GM19043 (cell line): ENCODE results near the gene SERPINA5.

Source experiments
- ATAC-seq: cut with Tn5 transposase; IDR thresholded peaks from one replicate; pipeline ENCODE4 v1.9.1; 2021; ENCODE audit warnings: low read depth; ENCODE audit not compliant: unreplicated experiment

Gene SERPINA5

GRCh38 chr14:94548999-94549985, 31.9 kb upstream of the SERPINA5 start:
- ATAC-seq = no peak

GRCh38 chr14:94550041-94550440, 31.2 kb upstream of the SERPINA5 start:
- no peak for ATAC-seq

DNA sequence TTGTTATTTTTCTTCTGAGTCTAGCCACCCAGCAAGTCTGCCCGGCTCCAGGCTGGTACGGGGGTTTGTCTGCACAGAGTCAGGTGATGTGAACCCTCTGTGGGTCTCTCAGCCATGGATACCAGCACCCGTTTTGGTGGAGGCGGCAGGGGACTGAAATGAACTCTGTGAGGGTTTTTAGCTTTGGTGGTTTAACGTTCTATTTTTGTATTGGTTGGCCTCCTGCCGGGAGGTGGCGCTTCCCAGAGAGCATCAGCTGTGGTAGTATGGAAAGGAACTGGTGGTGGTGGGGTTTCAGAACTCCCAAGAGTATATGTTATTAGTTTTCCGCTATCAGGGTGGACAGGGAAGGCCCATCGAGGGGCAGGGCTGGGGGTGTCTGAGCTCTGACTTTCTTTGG, 25.2 kb upstream of the SERPINA5 start:
- no peak for ATAC-seq

DNA sequence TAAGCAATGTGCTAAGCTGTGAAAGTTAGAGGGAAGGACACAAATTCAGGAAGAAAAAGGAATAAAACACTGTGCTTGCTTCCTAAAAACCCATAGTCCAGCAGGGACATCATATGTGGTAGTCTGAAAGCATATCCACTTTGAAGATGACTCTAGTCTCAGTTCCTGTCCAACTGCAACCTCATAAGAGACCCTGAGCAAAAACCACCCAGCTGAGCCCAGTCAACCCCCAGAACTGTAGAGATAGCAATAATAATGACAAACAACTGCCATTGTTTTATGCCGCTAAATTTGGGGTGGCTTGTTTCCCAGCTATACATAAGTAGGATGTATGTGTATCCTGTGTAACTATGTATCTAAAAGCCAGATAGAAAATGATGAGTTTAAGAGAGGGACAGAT, 23.9 kb upstream of the SERPINA5 start:
- no peak for ATAC-seq

DNA sequence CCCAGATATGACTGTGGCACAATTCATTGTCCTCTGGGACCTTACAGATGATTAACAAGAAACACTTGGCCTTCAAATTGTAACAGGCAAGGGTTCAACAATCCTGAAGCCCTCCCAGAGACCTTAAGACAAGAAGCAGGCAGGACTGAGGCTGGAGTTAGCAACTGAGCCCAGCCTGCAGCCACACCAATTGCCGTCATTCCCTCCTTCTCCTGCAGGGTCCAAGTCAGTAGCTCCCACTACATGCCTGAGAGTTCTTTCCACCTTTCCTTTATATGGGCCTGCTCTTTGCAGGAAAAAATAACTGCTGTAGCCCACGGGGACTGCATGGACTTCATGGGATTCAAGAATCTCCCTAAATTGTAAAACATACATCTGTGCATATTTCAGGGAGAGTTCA, 22.4 kb upstream of the SERPINA5 start:
- ATAC-seq = no peak

DNA sequence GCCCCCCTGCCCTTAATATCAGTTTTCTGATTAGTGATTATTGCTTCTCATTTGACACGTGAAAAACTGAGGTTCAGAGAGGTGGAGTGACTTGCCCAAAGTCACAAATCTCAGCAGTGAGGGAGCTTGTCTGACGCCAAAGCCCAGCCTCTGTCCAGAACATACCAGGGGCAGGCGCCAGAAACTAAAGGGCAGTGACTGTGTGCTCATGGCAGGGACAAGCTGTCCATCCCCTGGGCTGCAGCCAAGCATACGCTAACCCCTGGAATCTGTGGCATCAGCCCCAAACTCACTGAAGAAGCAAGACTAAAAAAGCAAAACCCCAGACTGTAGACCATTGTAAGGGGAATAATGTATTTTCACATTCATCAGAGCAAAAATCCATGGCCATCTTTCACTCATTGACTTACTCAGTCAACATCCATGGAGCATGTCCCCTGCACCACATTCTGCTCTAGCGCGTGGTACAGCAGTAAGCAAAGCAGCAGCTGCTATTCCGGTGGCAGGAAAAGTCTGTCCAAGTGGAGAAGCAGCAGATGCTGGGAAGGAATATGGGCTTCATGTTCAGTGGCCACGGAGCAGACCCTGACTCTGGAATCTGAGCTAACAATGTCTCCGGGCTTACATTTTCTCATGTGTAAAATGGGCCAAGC, 21.5 kb upstream of the SERPINA5 start:
- no peak for ATAC-seq

- no peak for ATAC-seq
Observed at GRCh38 chr14:94560291-94560665, 20.9 kb upstream of the SERPINA5 start.

DNA sequence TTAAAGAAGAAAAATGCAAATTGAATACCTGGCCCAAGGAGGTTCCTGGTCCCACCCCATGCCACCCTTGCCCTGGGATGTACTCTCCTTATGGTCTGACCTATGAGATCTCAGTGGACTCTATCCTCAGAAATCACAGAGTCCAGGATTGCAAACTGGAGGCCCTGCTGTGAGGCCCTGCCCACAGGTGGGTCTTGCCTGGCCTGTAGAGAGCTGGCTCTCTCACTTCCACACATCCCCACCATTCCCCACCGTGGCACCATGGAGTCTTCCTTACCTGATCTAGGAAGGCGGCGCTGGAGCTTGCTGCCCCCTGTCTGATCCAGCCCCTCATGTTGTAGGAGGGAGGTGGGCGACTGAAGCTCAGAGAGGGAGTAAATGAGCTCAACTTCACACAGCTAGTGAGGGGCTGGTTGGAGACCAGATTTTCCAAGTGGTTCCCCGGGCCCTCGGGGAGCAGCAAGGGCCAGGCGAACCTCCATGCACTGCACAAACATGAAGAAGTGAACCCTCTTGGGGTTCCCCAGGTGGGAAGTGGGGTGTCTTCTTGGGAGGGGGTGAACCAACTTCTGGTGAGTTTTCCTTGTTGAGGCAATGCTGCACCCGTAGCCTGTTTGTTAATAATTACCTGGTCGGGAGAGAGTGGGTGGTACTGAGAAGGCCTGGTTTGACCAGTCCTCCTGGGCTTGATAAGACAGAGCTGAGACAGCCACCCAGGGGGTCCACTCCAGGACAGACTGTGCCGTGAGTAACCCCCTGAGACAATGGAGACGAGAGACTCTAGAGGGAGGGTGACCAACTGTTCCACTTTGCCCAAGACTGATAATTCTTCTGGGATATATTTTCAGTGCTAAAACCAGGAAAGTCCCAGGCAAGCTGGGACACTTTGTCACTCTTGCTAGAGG, 20.2 kb upstream of the SERPINA5 start, which contains the start of gene SERPINA4:
Gene SERPINA4, plus strand, starts transcription at position 692 of the 905 bp plus-strand sequence. CDS start 2,041 bp downstream, outside the sequence.
- no peak for ATAC-seq

- ATAC-seq = no peak
Observed at GRCh38 chr14:94561656-94562010, 19.6 kb upstream of the SERPINA5 start.

- no peak for ATAC-seq
Observed at GRCh38 chr14:94562022-94562421, 19.2 kb upstream of the SERPINA5 start.

- ATAC-seq = no peak
Observed at GRCh38 chr14:94562941-94563883, 18.0 kb upstream of the SERPINA5 start.

DNA sequence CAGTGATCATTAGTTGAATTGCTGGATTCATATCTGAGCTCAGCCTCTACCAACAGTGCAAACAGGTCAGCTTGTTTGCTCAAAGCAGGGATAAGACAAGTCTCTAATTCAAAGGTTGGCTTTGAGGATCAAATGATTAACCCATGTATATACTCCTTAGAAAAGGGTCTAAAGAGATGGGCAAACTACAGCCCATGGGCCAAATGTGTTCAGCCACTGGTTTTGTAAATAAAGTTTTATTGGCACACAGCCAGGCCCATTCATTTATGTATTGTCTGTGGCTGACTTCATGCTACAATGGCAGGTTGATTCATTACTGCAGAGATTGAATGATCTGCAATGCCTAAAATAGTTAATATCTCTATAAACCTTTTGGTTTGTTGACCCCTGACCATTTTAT, 16.8 kb upstream of the SERPINA5 start:
- ATAC-seq = no peak

DNA sequence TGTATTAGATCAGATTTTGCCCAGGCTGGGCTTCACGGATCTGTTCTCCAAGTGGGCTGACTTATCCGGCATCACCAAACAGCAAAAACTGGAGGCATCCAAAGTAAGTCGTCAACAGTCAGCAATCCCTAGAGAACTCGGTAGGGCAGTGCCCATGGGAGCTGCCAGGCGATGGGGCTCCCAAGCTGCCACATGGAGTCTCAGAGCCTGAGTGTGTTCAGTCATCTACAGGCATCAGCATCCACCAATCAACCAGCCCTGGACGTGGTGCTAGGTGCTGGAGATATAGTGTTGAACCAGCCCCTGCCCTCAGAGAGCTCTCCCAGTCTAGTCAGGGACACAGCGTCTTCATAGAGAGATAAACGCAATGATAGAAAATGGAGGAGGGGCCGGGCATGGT, 13.0 kb upstream of the SERPINA5 start:
- ATAC-seq = no peak

- ATAC-seq = no peak
Observed at GRCh38 chr14:94569381-94570001, 11.7 kb upstream of the SERPINA5 start.

DNA sequence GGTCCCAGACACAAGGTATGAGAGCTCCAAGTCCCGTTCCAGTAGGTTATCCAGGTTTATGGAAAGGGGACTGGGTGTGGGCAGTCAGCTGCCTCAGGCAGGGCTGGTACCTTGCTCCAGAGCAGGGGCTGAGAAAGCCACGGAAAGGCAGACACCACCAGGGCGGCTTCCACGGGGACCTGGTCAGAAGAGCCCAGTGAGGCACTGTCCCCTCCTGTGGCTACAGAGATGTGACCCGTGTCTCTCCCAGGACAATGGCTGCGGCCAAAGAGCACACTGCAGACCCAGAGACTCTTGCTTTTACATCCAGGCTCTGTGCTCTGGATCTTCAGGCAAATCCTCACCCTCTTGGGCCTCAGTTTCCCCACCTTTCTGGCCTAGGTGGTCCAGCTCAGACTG, 11.2 kb upstream of the SERPINA5 start:
- ATAC-seq = no peak

DNA sequence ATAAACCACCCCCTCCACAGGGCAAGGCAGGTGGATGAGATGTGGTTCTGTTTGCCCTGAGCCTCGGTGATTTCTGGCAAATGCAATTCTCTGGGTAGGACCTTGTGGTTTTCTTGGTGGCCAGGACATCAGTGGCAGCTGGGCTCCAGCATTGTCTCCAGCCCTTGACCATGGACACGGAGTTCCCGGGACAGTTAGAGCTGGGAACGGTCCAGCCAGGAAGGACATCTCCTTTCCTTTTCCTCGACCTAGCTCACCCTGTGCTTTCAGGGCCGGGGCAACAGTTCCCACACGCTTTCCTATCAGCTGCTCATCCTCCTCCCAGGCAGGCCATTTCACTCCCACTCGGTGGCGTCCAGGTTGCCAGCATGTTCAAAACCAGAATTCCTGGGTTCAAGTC, 10.8 kb upstream of the SERPINA5 start:
- ATAC-seq = no peak

GRCh38 chr14:94571395-94571794, 9.8 kb upstream of the SERPINA5 start:
- no peak for ATAC-seq

DNA sequence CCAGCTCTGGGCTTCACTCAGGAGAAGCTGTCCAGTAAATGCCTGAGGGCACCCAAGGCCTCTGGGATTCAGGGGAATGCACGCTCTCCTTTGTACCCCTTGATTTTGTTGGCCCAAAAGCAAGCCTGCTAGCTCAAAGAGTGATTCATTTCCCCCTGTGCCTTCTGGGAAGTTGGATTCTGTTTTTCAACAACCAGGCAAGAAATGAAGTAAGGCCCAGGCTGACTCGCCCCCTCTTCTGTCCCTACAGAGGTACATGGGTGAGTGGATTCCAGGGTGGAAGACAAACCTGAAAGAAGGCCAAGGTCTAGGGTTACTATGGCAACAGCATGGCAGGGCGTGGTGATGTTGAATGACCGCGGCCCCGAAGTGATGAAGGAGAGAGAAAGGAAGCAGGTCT, 9.3 kb upstream of the SERPINA5 start:
- no peak for ATAC-seq

DNA sequence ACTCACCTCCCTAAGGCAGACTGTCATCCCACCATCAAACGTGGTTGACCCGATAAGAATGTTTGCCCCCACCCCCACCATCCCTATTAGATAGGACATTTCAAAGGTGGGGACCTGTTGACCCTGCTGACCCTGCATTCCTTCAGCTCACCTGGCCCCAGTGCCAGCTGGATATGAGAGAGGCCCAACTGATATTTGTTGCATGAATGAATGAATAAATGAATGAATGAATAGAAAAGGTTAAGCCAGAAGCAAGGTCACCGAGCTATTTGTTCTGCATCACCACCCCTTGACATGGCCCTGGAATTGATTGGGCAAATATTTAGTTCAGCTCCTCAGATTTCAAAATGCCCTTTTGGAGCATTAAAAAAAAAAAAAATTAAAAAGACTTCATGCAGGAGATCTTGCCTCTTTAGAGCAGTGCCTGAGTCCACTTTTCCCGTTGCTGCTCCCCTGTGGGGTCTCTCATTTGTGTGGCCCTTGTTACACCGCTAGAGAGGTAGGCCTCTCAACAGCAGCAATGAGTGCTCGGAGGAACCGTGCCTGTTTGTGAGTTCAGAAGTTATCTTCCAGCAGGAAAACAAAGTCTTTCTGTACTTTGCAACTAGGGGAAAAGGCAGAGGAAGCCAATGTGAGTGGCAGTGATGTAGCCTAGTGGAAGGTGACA, 8.5 kb upstream of the SERPINA5 start:
- no peak for ATAC-seq
